ENCODE data around the gene CD40. TPM values are rescaled to one million over a fixed set of nuclear protein-coding genes. Genes with fewer than 3 reads are reported as not detected.
A peak's percentile ranks its signal among the peaks of the same experiment; 100 is the strongest.

Gene CD40
- total RNA-seq, 1 experiment from 2014 or later = 6.3 TPM

DNA sequence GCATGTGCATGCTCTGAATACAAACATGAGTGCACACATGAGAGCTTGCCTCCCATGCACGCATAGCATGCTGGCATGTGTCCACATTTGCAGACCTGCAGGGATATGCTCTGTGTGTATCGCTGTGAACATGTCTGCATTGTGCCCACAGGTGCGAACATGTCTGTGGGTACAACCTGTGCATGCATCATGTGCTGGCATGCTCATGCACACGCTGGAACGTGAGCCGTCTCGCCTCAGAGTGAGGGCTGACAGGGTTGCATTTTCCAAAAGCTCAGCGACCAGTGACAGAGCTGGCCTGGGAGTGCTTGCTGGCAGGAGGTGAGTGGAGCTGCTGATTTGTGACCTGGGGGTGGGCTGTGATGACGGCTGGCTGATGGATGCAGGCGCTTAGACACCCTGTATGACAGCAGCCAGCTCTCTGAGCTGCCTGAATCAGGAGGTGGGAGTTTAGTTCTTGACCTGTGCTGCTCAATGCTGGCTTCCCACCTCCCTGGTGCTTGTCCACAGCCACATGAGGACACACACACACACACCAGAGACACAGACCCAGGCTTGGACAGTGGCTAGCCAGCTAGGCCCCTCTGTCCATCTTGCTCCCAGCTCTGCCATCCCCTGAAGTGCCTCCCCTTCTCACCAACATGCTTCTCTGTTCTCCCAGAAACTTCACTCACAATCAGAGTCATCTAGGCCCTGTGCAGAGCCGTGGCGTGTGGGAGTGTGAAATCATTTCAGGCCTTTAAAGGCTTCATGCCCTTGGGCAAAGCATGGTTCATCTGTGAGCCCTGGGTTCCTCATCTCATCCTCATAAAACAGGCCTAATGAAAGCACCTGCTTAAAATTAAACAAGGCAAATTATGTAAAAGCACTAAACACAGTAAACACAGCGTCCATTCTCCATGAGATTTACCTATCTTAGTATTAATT is 51.4 kb downstream of the CD40 start:
- Histone ChIP-seq H3K36me3 (ENCODE audit: insufficient read depth, low read length) (no peaks in the 10 kb centered on the region), H3K9me2 (replicated peaks; ENCODE audit: insufficient read depth, low read length) (no peaks in the 10 kb centered on the region), H3K4me2 (ENCODE audit: low read depth, low read length, poor library complexity, severe bottlenecking) (no peak overlapping the region), H2AFZ (ENCODE audit: low read length) (no peak overlapping the region), H3K27ac (ENCODE audit: low read length) (no peak overlapping the region), H3K4me1 (ENCODE audit: low read length) (0 out of 2 replicates have a peak, but pooled peaks cover under 1% of the 10 kb centered on the region), H4K20me1 (ENCODE audit: insufficient read depth, low read depth, low read length) (peaks cover 12% of the 10 kb centered on the region; the same call in 1 of the 2 replicates), H3K79me2 (ENCODE audit: low read length) (no peaks in the 10 kb centered on the region), H3K4me3 (ENCODE audit: low read length) (no peak overlapping the region), H3K9me3 (ENCODE audit: low read length) (no peaks in the 10 kb centered on the region), H3K9ac (ENCODE audit: low read length) (no peak overlapping the region), H3K27me3 (ENCODE audit: low read length) (no peaks in the 10 kb centered on the region)
- no peak for DNase-seq

DNA sequence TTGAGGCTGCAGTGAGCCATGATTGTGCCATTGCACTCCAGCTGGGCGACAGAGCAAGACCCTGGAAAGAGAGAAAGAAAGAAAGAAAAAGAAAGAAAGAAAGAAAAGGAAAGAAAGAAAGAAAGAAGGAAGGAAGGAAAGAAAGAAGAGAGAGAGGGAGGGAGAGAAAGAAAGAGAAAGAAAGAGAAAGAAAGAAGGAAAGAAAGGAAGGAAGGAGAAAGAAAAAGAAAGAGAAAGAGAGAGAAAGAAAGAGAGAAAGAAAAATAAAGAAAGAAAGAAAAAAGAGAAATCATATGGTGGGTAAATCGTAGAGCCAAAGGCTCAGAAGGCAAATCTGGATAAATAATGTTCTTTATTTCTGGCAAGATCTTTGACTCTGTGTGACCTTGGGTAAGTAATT is 53.4 kb downstream of the CD40 start:
- Histone ChIP-seq H3K36me3 (ENCODE audit: insufficient read depth, low read length) (no peaks in the 10 kb centered on the region), H3K27ac (ENCODE audit: low read length) (no peak overlapping the region), H3K9me3 (ENCODE audit: low read length) (no peaks in the 10 kb centered on the region), H3K27me3 (ENCODE audit: low read length) (no peaks in the 10 kb centered on the region), H3K9ac (ENCODE audit: low read length) (no peak overlapping the region), H4K20me1 (ENCODE audit: insufficient read depth, low read depth, low read length) (peaks cover 7% of the 10 kb centered on the region; the same call in 1 of the 2 replicates), H3K4me1 (ENCODE audit: low read length) (no peaks in the 10 kb centered on the region), H3K9me2 (replicated peaks; ENCODE audit: insufficient read depth, low read length) (no peaks in the 10 kb centered on the region), H3K4me2 (ENCODE audit: low read depth, low read length, poor library complexity, severe bottlenecking) (no peak overlapping the region), H3K79me2 (ENCODE audit: low read length) (no peaks in the 10 kb centered on the region), H3K4me3 (ENCODE audit: low read length) (no peak overlapping the region), H2AFZ (ENCODE audit: low read length) (no peak overlapping the region)
- no peak for DNase-seq

DNA sequence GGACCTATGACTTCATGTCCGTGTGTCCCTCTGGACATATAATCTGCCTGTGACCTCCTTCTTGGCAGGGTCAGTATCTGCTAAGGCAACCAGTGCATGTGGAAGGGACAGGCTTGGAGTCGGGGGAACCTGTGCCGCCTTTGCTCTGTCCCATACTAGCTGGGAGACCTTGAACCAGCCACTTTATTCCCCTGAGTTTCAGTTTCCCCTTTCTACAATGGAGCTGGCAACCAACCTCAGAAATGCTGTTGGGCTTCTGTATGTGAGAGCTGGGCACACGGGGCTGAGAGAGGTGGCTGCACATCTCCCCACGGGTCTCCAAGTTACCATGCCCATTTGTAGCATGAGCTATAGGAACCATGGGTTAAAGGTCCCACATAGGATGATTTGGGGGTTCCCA is 53.8 kb downstream of the CD40 start:
- no peaks in the 10 kb centered on the region for H3K36me3 ChIP-seq (ENCODE audit: insufficient read depth, low read length)
- H3K4me3 ChIP-seq (ENCODE audit: low read length) = no peak overlapping the region
- H3K4me2 ChIP-seq (ENCODE audit: low read depth, low read length, poor library complexity, severe bottlenecking) = no peak overlapping the region
- no peak overlapping the region for H3K27ac ChIP-seq (ENCODE audit: low read length)
- DNase-seq = peak; percentile 58
- no peaks in the 10 kb centered on the region for H3K9me3 ChIP-seq (ENCODE audit: low read length)
- no peaks in the 10 kb centered on the region for H3K9me2 ChIP-seq (replicated peaks; ENCODE audit: insufficient read depth, low read length)
- H3K79me2 ChIP-seq (ENCODE audit: low read length) = no peaks in the 10 kb centered on the region
- H2AFZ ChIP-seq (ENCODE audit: low read length) = no peak overlapping the region
- H3K4me1 ChIP-seq (ENCODE audit: low read length) = no peaks in the 10 kb centered on the region
- no peak overlapping the region for H3K9ac ChIP-seq (ENCODE audit: low read length)
- peaks cover 7% of the 10 kb centered on the region; the same call in 1 of the 2 replicates for H4K20me1 ChIP-seq (ENCODE audit: insufficient read depth, low read depth, low read length)
- no peaks in the 10 kb centered on the region for H3K27me3 ChIP-seq (ENCODE audit: low read length)

DNA sequence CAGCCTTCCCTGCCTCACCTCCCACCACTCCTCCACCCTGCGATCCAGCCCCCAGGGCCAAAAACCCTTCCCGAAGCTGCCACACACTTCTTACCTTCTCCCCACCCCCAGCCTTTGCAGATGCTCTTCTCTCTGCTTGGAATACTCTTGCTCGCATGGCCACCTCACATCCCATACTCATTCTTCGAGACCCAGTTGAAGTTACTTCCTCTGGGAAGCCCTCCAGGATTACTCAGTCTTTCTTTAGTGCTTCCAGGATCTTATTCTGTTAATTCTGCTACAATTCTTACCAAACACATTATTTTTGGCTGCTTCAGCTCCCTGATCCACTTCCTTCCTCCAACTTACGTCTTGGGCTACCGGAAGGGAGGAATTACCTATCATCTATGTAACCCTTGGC is 54.3 kb downstream of the CD40 start:
- H3K4me3 ChIP-seq (ENCODE audit: low read length) = no peak overlapping the region

DNA sequence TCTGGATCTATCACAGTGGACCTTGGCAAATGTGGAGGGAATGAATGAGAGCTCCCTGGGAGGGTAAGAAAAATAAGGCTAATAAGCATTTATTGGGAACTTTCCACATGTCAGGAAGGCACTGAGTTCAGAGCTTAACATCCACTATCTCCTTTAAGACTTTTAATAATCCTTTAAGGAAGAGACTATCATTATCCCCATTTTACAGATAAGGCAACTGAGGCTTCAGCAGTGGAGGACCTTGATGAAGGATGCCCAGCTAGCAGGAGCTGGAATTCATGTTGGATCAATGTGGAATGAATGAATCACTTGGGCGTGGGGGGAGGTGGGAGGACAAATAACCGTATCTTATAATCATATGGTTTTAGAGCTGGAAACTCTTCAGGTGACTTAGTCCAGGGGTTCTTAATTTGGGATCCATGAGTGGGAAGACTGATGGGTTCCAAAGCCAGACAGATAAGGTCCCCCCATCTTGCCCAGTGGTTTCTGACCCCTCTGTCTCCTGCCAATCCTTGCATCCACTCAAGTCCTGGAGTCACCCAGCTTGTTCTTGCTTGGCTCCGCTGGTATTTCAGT is 54.9 kb downstream of the CD40 start:
- Histone ChIP-seq H3K4me2 (ENCODE audit: low read depth, low read length, poor library complexity, severe bottlenecking) (no peak overlapping the region), H3K9me2 (replicated peaks; ENCODE audit: insufficient read depth, low read length) (no peaks in the 10 kb centered on the region), H3K4me3 (ENCODE audit: low read length) (no peak overlapping the region), H3K79me2 (ENCODE audit: low read length) (no peaks in the 10 kb centered on the region), H3K27me3 (ENCODE audit: low read length) (no peaks in the 10 kb centered on the region), H3K4me1 (ENCODE audit: low read length) (no peaks in the 10 kb centered on the region), H3K27ac (ENCODE audit: low read length) (no peak overlapping the region), H4K20me1 (ENCODE audit: insufficient read depth, low read depth, low read length) (peaks cover 7% of the 10 kb centered on the region; the same call in 1 of the 2 replicates), H3K9me3 (ENCODE audit: low read length) (no peaks in the 10 kb centered on the region), H3K9ac (ENCODE audit: low read length) (no peak overlapping the region), H2AFZ (ENCODE audit: low read length) (no peak overlapping the region), H3K36me3 (ENCODE audit: insufficient read depth, low read length) (no peaks in the 10 kb centered on the region)
- no peak for DNase-seq

More for the DNA sequence above, 54.3 kb downstream of the CD40 start:
- Histone ChIP-seq H3K79me2 (ENCODE audit: low read length) (no peaks in the 10 kb centered on the region), H3K4me1 (ENCODE audit: low read length) (no peaks in the 10 kb centered on the region), H4K20me1 (ENCODE audit: insufficient read depth, low read depth, low read length) (peaks cover 7% of the 10 kb centered on the region; the same call in 1 of the 2 replicates), H3K4me2 (ENCODE audit: low read depth, low read length, poor library complexity, severe bottlenecking) (no peak overlapping the region), H2AFZ (ENCODE audit: low read length) (no peak overlapping the region), H3K27me3 (ENCODE audit: low read length) (no peaks in the 10 kb centered on the region), H3K9me2 (replicated peaks; ENCODE audit: insufficient read depth, low read length) (no peaks in the 10 kb centered on the region), H3K9ac (ENCODE audit: low read length) (no peak overlapping the region), H3K9me3 (ENCODE audit: low read length) (no peaks in the 10 kb centered on the region), H3K36me3 (ENCODE audit: insufficient read depth, low read length) (no peaks in the 10 kb centered on the region), H3K27ac (ENCODE audit: low read length) (no peak overlapping the region)
- DNase-seq = no peak

DNA sequence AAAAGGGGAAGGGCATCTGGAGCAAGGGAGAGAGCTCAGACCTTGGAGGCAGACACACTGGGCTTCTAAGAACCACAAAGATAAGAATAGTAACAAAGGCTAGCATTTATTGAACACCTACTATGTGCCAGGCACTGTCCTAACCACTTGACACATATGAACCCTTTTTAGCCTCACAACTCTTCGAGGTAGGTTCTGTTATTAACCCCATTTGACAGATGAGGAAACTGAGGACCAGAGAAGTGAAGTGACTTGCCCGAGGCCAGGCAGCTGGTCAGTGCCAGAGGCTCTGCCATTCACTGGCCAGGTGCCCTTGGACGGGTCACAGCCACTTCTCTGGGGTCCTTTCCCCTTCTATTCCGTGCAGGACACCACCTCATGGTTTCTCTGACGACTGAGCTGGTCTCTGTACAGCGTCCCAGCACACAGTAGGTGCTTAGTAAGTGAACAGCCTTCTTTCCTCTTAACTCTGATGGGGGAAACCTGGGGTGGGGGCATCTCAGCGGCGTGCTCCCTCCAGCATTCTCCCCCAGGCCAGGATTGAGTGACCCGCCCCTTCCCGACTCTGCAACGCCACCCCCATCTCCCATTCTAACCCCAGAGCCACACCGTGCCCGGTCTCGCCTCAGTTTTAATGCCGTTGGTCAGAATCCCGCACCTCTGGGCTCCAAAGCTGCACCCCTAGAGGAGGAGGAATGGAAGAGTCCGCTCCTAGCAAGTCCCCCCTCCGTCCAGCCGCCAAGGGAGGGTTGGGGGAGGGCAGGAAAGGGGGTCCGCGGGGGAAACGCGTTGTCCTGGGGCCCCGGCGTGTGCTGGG is 55.7 kb downstream of the CD40 start:
- Histone ChIP-seq H3K9ac (ENCODE audit: low read length) (no peak overlapping the region), H3K36me3 (ENCODE audit: insufficient read depth, low read length) (no peaks in the 10 kb centered on the region), H3K4me2 (ENCODE audit: low read depth, low read length, poor library complexity, severe bottlenecking) (no peak overlapping the region), H3K27ac (ENCODE audit: low read length) (no peak overlapping the region), H3K9me3 (ENCODE audit: low read length) (no peaks in the 10 kb centered on the region), H3K79me2 (ENCODE audit: low read length) (no peaks in the 10 kb centered on the region), H3K4me1 (ENCODE audit: low read length) (no peaks in the 10 kb centered on the region), H3K27me3 (ENCODE audit: low read length) (no peaks in the 10 kb centered on the region), H2AFZ (ENCODE audit: low read length) (no peak overlapping the region), H3K9me2 (replicated peaks; ENCODE audit: insufficient read depth, low read length) (no peaks in the 10 kb centered on the region), H4K20me1 (ENCODE audit: insufficient read depth, low read depth, low read length) (no peaks in the 10 kb centered on the region; the same call in 1 of the 2 replicates), H3K4me3 (ENCODE audit: low read length) (no peak overlapping the region)
- DNase-seq = no peak

DNA sequence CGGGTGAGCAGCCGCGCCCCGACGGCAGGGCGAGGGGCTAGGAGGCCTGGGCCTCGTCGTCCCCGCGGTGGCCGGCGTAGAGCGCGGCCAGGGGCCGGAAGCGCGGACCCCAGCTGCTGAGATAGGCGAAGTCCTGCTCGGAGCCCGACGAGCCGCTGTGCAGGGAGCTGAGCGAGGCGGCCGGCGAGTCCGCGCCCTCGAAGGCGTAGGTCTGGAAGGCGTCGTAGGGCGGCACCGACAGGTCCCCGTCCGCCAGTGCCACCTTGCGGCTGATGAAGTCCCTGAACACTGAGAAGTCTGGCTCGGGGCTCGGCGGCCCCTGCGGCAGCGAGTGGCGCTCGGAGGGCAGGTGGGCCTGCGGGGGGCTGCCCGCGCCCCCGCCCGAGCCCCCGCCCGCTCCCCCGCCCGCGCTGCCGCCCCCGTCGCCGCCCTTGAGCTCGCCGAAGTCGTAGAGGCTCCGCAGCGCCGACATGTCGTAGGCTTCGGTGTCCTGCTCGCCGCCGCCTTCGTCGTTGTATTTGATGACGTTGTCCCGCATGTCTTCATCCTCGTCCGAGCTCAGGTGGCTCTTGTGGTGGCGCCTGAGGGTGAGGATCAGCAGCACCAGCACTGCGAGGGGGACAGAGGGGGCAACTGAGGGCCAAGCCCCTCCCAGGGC is 56.5 kb downstream of the CD40 start:
- no peaks in the 10 kb centered on the region for H3K79me2 ChIP-seq (ENCODE audit: low read length)
- H3K9ac ChIP-seq (ENCODE audit: low read length) = no peak overlapping the region
- H4K20me1 ChIP-seq (ENCODE audit: insufficient read depth, low read depth, low read length) = no peaks in the 10 kb centered on the region
- no peaks in the 10 kb centered on the region for H3K36me3 ChIP-seq (ENCODE audit: insufficient read depth, low read length)
- H2AFZ ChIP-seq (ENCODE audit: low read length) = no peak overlapping the region
- DNase-seq = peak; percentile 55
- H3K4me3 ChIP-seq (ENCODE audit: low read length) = no peak overlapping the region
- H3K4me1 ChIP-seq (ENCODE audit: low read length) = no peaks in the 10 kb centered on the region
- no peaks in the 10 kb centered on the region for H3K9me2 ChIP-seq (replicated peaks; ENCODE audit: insufficient read depth, low read length)
- H3K4me2 ChIP-seq (ENCODE audit: low read depth, low read length, poor library complexity, severe bottlenecking) = no peak overlapping the region
- H3K9me3 ChIP-seq (ENCODE audit: low read length) = no peaks in the 10 kb centered on the region
- H3K27ac ChIP-seq (ENCODE audit: low read length) = no peak overlapping the region
- no peaks in the 10 kb centered on the region for H3K27me3 ChIP-seq (ENCODE audit: low read length)

All from Karpas-422 (cell line).